Astrocyte of the cerebellum (primary cell): ENCODE results near the gene LOXHD1.

ENCODE experiments used
- DNase-seq: peaks from one replicate; pipeline ENCODE4 v3.0.0-alpha.2; 2011; ENCODE audit warnings: low read depth
- H3K4me3 ChIP-seq: 2 replicates; pipeline ENCODE4 v1.5.1; 2011; ENCODE audit warnings: mild to moderate bottlenecking, low read depth, low read length, moderate library complexity
- CTCF ChIP-seq: IDR thresholded peaks from 2 replicates; pipeline ENCODE4 v1.5.1; 2012; ENCODE audit warnings: low read length, low read depth, moderate library complexity, mild to moderate bottlenecking; ENCODE audit errors: missing control alignments
- in situ Hi-C: cut with HindIII; loops from 2 replicates; pipeline ENCODE4 v1.10.0; 2017; ENCODE audit warnings: low sequenced_read_pairs

LOXHD1 gene

DNA sequence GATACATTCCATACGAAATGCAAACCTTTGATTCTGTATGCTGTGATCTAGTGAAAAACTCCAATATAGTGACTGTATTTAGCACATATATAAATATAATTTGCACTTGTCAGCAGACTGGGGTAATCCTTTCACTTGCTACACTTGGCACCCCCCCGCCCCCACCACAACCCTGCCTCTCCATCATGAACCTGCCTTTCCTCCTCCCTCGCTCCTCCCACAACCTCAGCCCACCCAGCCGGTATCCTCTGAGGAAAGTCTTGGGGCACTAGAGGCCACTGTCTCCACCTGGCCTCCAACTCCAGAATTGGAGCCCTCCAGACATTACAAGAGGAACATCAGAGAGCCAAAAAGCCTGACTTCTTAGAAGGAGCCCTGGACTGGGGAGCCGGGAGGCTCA is 196.3 kb downstream of the LOXHD1 start:
- H3K4me3 ChIP-seq: no peak overlapping the region
- in situ Hi-C loops: no loop called here
- no peak for DNase-seq
- TF ChIP-seq CTCF: no peak

DNA sequence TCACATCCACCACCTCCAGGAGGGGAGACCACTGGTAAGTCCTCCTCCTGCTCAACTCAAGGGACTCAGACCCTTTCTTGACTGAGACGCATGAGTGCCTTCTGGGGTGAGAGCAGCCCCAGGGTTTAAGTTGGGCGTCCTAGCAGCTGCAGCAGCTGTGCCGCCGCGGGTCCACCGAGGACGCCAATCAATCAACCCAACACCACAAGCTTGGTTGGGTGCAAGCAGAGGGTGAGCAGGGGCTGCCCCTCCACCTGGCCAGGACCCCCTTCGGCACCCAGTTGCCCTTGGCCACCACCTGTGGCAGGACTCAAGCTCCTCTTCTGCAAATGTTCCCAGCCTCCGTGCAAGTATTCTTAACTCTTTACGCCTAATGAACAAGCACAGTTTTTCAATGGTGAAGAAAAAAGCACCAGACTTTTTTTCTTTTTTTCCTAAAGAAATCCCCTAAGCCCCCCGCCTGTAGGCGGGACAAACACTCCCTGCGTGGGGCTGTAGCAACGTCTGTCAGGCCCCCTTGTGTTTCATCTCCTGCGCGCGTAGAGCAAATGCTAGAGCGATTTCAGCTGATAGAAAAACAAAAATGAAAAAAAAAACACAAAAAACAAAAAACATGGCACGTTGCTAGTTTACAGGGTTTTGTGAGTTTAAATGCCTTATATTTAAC is 197.1 kb downstream of the LOXHD1 start:
- no peak for DNase-seq
- no peak overlapping the region for H3K4me3 ChIP-seq
- TF ChIP-seq CTCF: no peak
- in situ Hi-C loops: no loop called here

- no peak for TF ChIP-seq CTCF
- in situ Hi-C loops: no loop called here
- no peak overlapping the region for H3K4me3 ChIP-seq
- no peak for DNase-seq
Measured at GRCh38 chr18:46458472-46458871, 198.5 kb downstream of the LOXHD1 start.

- in situ Hi-C loops: no loop called here
- no peak overlapping the region for H3K4me3 ChIP-seq
- no peak for DNase-seq
- TF ChIP-seq CTCF: no peak
Measured at GRCh38 chr18:46456691-46457090, 200.3 kb downstream of the LOXHD1 start.

GRCh38 chr18:46452820-46453219 is 204.2 kb downstream of the LOXHD1 start:
- H3K4me3 ChIP-seq: no peak overlapping the region
- no peak for TF ChIP-seq CTCF
- DNase-seq: no peak
- in situ Hi-C loops: no loop called here

GRCh38 chr18:46449499-46449898 is 207.5 kb downstream of the LOXHD1 start:
- H3K4me3 ChIP-seq: no peak overlapping the region
- no peak for TF ChIP-seq CTCF
- no peak for DNase-seq
- in situ Hi-C loops: no loop called here
